Suprapubic skin (tissue), 4 donors: ENCODE results near the gene FRA10AC1. TPM values are rescaled to one million over a fixed set of nuclear protein-coding genes. Genes with fewer than 3 reads are reported as not detected.

Experiments used
- DNase-seq, 2 donors: peaks; one replicate each; pipeline ENCODE4 v3.0.0-alpha.2; 2019; ENCODE audit warnings: low spot score in 2 of 2
- H3K27ac ChIP-seq: fragments of 200-600 bp; sonication (generic); one replicate; pipeline ENCODE4 v1.5.1; 2019
- H3K27me3 ChIP-seq: fragments of 200-600 bp; sonication (generic); one replicate; pipeline ENCODE4 v1.5.1; 2019
- H3K36me3 ChIP-seq: fragments of 200-600 bp; sonication (generic); one replicate; pipeline ENCODE4 v1.5.1; 2019
- H3K4me1 ChIP-seq: fragments of 200-600 bp; sonication (generic); one replicate; pipeline ENCODE4 v1.5.1; 2019
- H3K4me3 ChIP-seq: fragments of 200-600 bp; sonication (generic); one replicate; pipeline ENCODE4 v1.5.1; 2019; ENCODE audit warnings: mild to moderate bottlenecking
- H3K9me3 ChIP-seq: fragments of 200-600 bp; sonication (generic); one replicate; pipeline ENCODE4 v1.5.1; 2019
- CTCF ChIP-seq, 2 donors: fragments of 200-600 bp in 1 of 2; fragments of 450-650 bp in 1 of 2; sonication (generic) in 1 of 2; IDR thresholded peaks; one replicate each; pipeline ENCODE4 v1.5.1; 2016 to 2019; ENCODE audit warnings: antibody characterized with exemption in 2 of 2, mild to moderate bottlenecking in 1 of 2, moderate library complexity in 1 of 2
- EP300 ChIP-seq: sonication (generic); formaldehyde crosslinking; IDR thresholded peaks from one replicate; pipeline ENCODE4 v1.6.1; 2017; ENCODE audit warnings: antibody characterized with exemption
- POLR2A ChIP-seq, 2 donors: fragments of 450-650 bp; IDR thresholded peaks; one replicate each; pipeline ENCODE4 v1.6.1; 2017; ENCODE audit warnings: antibody characterized with exemption in 2 of 2, mild to moderate bottlenecking in 2 of 2, moderate library complexity in 2 of 2
- POLR2AphosphoS5 ChIP-seq, 3 donors: sonication (generic); formaldehyde crosslinking; IDR thresholded peaks; one replicate each; pipeline ENCODE4 v1.6.1; 2017; ENCODE audit warnings: antibody characterized with exemption in 3 of 3
- WGBS: methylation state at CpG from one replicate; pipeline ENCODE4 v1.1.5; 2018; 5-methylcytosine and 5-hydroxymethylcytosine counted together
- total RNA-seq, 4 donors: library from RNA; depleted of rRNA; stranded (reverse); fragments of >200 nt; gene quantifications; one replicate each; pipeline ENCODE4 v1.1.0, GENCODE V29; 2016

FRA10AC1 gene
- total RNA-seq, result 10 to 100 TPM in 2 of 4 donors, 1 to 10 TPM in 2; 4.7 to 78.0 (median 13.8) TPM

GRCh38 chr10:93702210-93703001 is at the start of gene FRA10AC1:
Gene FRA10AC1, minus strand, starts transcription at chr10:93702592. Its CDS starts 2,486 bp downstream, at chr10:93700106.
- peaks cover 22% of the 10 kb centered on the region for H3K4me1 ChIP-seq
- peaks cover 9% of the 10 kb centered on the region for H3K36me3 ChIP-seq
- no peaks in the 10 kb centered on the region for H3K27me3 ChIP-seq
- TF ChIP-seq POLR2A (IDR thresholded peaks at IDR 0.05) (peak in 1 of 2 donors; percentile 41), EP300 (no peak), POLR2AphosphoS5 (IDR thresholded peaks at IDR 0.05) (peak in 2 of 3 donors; percentile 66 to 100), CTCF (IDR thresholded peaks at IDR 0.05) (peak in 1 of 2 donors; percentile 52)
- no peaks in the 10 kb centered on the region for H3K9me3 ChIP-seq
- peak within 1 kb of the TSS; percentile 81 for H3K27ac ChIP-seq
- peak; percentile 97 to 98 for DNase-seq
- under 1% methylated on average over 44 of the region's 52 CpGs for WGBS
- peak within 1 kb of the TSS; percentile 63 for H3K4me3 ChIP-seq

- no peaks in the 10 kb centered on the region for H3K9me3 ChIP-seq
- no peaks in the 10 kb centered on the region for H3K27me3 ChIP-seq
- no peak for DNase-seq
- TF ChIP-seq POLR2A (IDR thresholded peaks at IDR 0.05), result no peak
- no peak for TF ChIP-seq CTCF (IDR thresholded peaks at IDR 0.05)
- TF ChIP-seq POLR2AphosphoS5 (IDR thresholded peaks at IDR 0.05), result no peak
- TF ChIP-seq EP300, result no peak
- H3K27ac ChIP-seq, result peak overlapping the region; percentile 8
- H3K36me3 ChIP-seq, result no peaks in the 10 kb centered on the region
- H3K4me3 ChIP-seq, result peak overlapping the region; percentile 29
- H3K4me1 ChIP-seq, result peaks cover 10% of the 10 kb centered on the region
- 9% methylated on average over 5 of the region's 5 CpGs for WGBS
These were observed 49.4 kb upstream of the FRA10AC1 start for GRCh38 chr10:93751832-93752231.

GRCh38 chr10:93751124-93751523 is 48.7 kb upstream of the FRA10AC1 start:
- no peaks in the 10 kb centered on the region for H3K9me3 ChIP-seq
- no peak for DNase-seq
- H3K4me3 ChIP-seq, result no peak overlapping the region
- H3K27ac ChIP-seq, result no peak overlapping the region
- WGBS, result 54% methylated on average over 6 of the region's 7 CpGs
- peaks cover 14% of the 10 kb centered on the region for H3K4me1 ChIP-seq
- TF ChIP-seq POLR2A (IDR thresholded peaks at IDR 0.05) (no peak), EP300 (no peak), POLR2AphosphoS5 (IDR thresholded peaks at IDR 0.05) (no peak)
- H3K27me3 ChIP-seq, result no peaks in the 10 kb centered on the region
- H3K36me3 ChIP-seq, result no peaks in the 10 kb centered on the region

GRCh38 chr10:93749218-93749799 is 46.9 kb upstream of the FRA10AC1 start:
- H3K36me3 ChIP-seq, result no peaks in the 10 kb centered on the region
- H3K9me3 ChIP-seq, result no peaks in the 10 kb centered on the region
- WGBS, result 38% methylated on average over 5 of the region's 5 CpGs
- H3K4me1 ChIP-seq, result peaks cover 14% of the 10 kb centered on the region
- H3K27me3 ChIP-seq, result no peaks in the 10 kb centered on the region
- TF ChIP-seq EP300, result no peak
- TF ChIP-seq POLR2AphosphoS5 (IDR thresholded peaks at IDR 0.05), result no peak
- no peak for TF ChIP-seq POLR2A (IDR thresholded peaks at IDR 0.05)
- no peak for TF ChIP-seq CTCF (IDR thresholded peaks at IDR 0.05)
- H3K4me3 ChIP-seq, result no peak overlapping the region
- H3K27ac ChIP-seq, result no peak overlapping the region
- DNase-seq, result no peak

- DNase-seq, result no peak
- H3K4me1 ChIP-seq, result peaks cover 8% of the 10 kb centered on the region
- no peak overlapping the region for H3K27ac ChIP-seq
- 32% methylated on average over 4 of the region's 4 CpGs for WGBS
- H3K9me3 ChIP-seq, result no peaks in the 10 kb centered on the region
- no peak overlapping the region for H3K4me3 ChIP-seq
- H3K27me3 ChIP-seq, result no peaks in the 10 kb centered on the region
- TF ChIP-seq POLR2AphosphoS5 (IDR thresholded peaks at IDR 0.05), result no peak
- TF ChIP-seq POLR2A (IDR thresholded peaks at IDR 0.05), result no peak
- TF ChIP-seq CTCF (IDR thresholded peaks at IDR 0.05), result no peak
- no peak for TF ChIP-seq EP300
- no peaks in the 10 kb centered on the region for H3K36me3 ChIP-seq
These were observed 44.5 kb upstream of the FRA10AC1 start for GRCh38 chr10:93746844-93747284.
